Transverse colon (tissue), 4 donors: ENCODE data around the gene SLC13A4. TPM values are rescaled to one million over a fixed set of nuclear protein-coding genes. Genes with fewer than 3 reads are reported as not detected.
A peak's percentile ranks its signal among the peaks of the same experiment; 100 is the strongest.

Source experiments
- DNase-seq: peaks from one replicate; pipeline ENCODE4 v3.0.0-alpha.2; 2019
- H3K27ac ChIP-seq, 4 donors: fragments of 200-600 bp; sonication (generic); 2 replicates each; pipeline ENCODE4 v1.5.1; 2016 to 2018; ENCODE audit warnings: inconsistent platforms in 4 of 4
- H3K27me3 ChIP-seq: fragments of 200-600 bp; sonication (generic); 2 replicates; pipeline ENCODE4 v1.5.1; 2017; ENCODE audit warnings: inconsistent platforms
- H3K36me3 ChIP-seq, 4 donors: fragments of 200-600 bp; sonication (generic); 2 replicates each; pipeline ENCODE4 v1.5.1; 2017 to 2019; ENCODE audit warnings: inconsistent platforms in 4 of 4
- H3K4me1 ChIP-seq, 4 donors: fragments of 200-600 bp; sonication (generic); 2 replicates each; pipeline ENCODE4 v1.5.1; 2017 to 2020; ENCODE audit warnings: inconsistent platforms in 4 of 4
- H3K4me3 ChIP-seq, 4 donors: fragments of 200-600 bp; sonication (generic); 1 replicate in 1 of 4; 2 replicates in 3 of 4; pipeline versions ENCODE4 v1.5.1 to v1.6.1; 2017 to 2019; ENCODE audit warnings: inconsistent platforms in 4 of 4
- H3K9me3 ChIP-seq, 2 donors: fragments of 200-600 bp; sonication (generic); 2 replicates each; pipeline ENCODE4 v1.5.1; 2017 to 2019; ENCODE audit warnings: inconsistent platforms in 2 of 2
- CTCF ChIP-seq, 5 experiments: fragments of 200-600 bp in 3 of 5; fragments of 450-650 bp in 2 of 5; sonication (generic) in 3 of 5; IDR thresholded peaks; 1 replicate in 2 of 5; 2 replicates in 3 of 5; pipeline ENCODE4 v1.5.1; 2016 to 2017; ENCODE audit warnings: antibody characterized with exemption in 5 of 5, inconsistent platforms in 3 of 5, mild to moderate bottlenecking in 2 of 5, moderate library complexity in 1 of 5
- EP300 ChIP-seq: sonication (generic); formaldehyde crosslinking; IDR thresholded peaks from one replicate; pipeline ENCODE4 v1.6.1; 2017; ENCODE audit warnings: antibody characterized with exemption, low read depth
- POLR2A ChIP-seq: fragments of 450-650 bp; IDR thresholded peaks from one replicate; pipeline ENCODE4 v1.6.1; 2016; ENCODE audit warnings: antibody characterized with exemption, mild to moderate bottlenecking, moderate library complexity
- POLR2AphosphoS5 ChIP-seq, 3 donors: sonication (generic); formaldehyde crosslinking; IDR thresholded peaks; one replicate each; pipeline ENCODE4 v1.6.1; 2016; ENCODE audit warnings: antibody characterized with exemption in 3 of 3
- WGBS, 2 donors: methylation state at CpG; one replicate each; pipeline ENCODE4 v1.1.5; 2018; ENCODE audit warnings: low coverage in 1 of 2; 5-methylcytosine and 5-hydroxymethylcytosine counted together
- in situ Hi-C, 4 donors: fragments of 200-750 bp; cut with MboI; loops; one replicate each; pipeline versions ENCODE4 v1.15.0 to v1.15.1; 2017; ENCODE audit warnings: low sequenced_read_pairs in 3 of 4, low pct_ligation_motif_present in 1 of 4, low pct_unique_long_range_greater_than_20kb in 1 of 4
- intact Hi-C: fragments of 100-400 bp; cut with DNase I; formaldehyde crosslinking; loops from one replicate; pipeline ENCODE4 v1.15.1; 2023; ENCODE audit warnings: low total_unique reads
- total RNA-seq, 4 donors: library from RNA; depleted of rRNA; stranded (reverse); fragments of >200 nt; gene quantifications; one replicate each; pipeline ENCODE4 v1.1.0, GENCODE V29; 2016

SLC13A4 gene
- total RNA-seq, 4 donors from 2014 or later, result 3.0 to 15.3 TPM; not detected in 2

GRCh38 chr7:135756191-135756590 lies 28.2 kb upstream of the SLC13A4 start:
- Histone ChIP-seq H3K36me3 (no peaks in the 10 kb centered on the region), H3K4me1 (peaks cover 0 to 5% (median 2%) of the 10 kb centered on the region in 4 donors), H3K9me3 (no peaks in the 10 kb centered on the region), H3K27ac (no peak overlapping the region), H3K27me3 (no peaks in the 10 kb centered on the region), H3K4me3 (no peak overlapping the region)
- DNase-seq, result no peak
- 15 to 30% methylated on average over 4 to 5 of the region's 5 CpGs for WGBS, 2 donors
- no peak for TF ChIP-seq CTCF (IDR thresholded peaks at IDR 0.05)
- in situ Hi-C loops (no loop called here), intact Hi-C loops (no loop called here)

- H3K27ac ChIP-seq, result no peak overlapping the region
- in situ Hi-C loops, result no loop called here
Observed at GRCh38 chr7:135755351-135755753, 27.4 kb upstream of the SLC13A4 start.

GRCh38 chr7:135753616-135754413 lies 25.8 kb upstream of the SLC13A4 start:
- no peaks in the 10 kb centered on the region for H3K9me3 ChIP-seq
- H3K4me1 ChIP-seq, result peaks cover 0 to 4% (median under 1%) of the 10 kb centered on the region in 4 donors
- intact Hi-C loops, result no loop called here
- in situ Hi-C loops, result no loop called here
- no peaks in the 10 kb centered on the region for H3K27me3 ChIP-seq
- no peaks in the 10 kb centered on the region for H3K36me3 ChIP-seq
- 90 to 96% methylated on average over 7 to 8 of the region's 8 CpGs for WGBS, 2 donors
- TF ChIP-seq EP300 (no peak), POLR2A (no peak), POLR2AphosphoS5 (IDR thresholded peaks at IDR 0.05) (no peak), CTCF (IDR thresholded peaks at IDR 0.05) (no peak)
- no peak for DNase-seq
- no peak overlapping the region for H3K27ac ChIP-seq
- H3K4me3 ChIP-seq, result no peak overlapping the region

More at GRCh38 chr7:135755351-135755753, 27.4 kb upstream of the SLC13A4 start:
- TF ChIP-seq CTCF (IDR thresholded peaks at IDR 0.05), result no peak
- no peak for TF ChIP-seq EP300
- TF ChIP-seq POLR2A, result no peak
- no peak for TF ChIP-seq POLR2AphosphoS5 (IDR thresholded peaks at IDR 0.05)
- H3K4me1 ChIP-seq, result peaks cover 0 to 5% (median 2%) of the 10 kb centered on the region in 4 donors
- DNase-seq, result no peak
- intact Hi-C loops, result no loop called here
- 71 to 90% methylated on average over 1 to 11 of the region's 11 CpGs for WGBS, 2 donors
- no peaks in the 10 kb centered on the region for H3K36me3 ChIP-seq
- no peak overlapping the region for H3K4me3 ChIP-seq
- no peaks in the 10 kb centered on the region for H3K27me3 ChIP-seq
- no peaks in the 10 kb centered on the region for H3K9me3 ChIP-seq

GRCh38 chr7:135748770-135749169 lies 20.8 kb upstream of the SLC13A4 start, which contains the start of gene FAM180A:
Gene FAM180A, minus strand, starts transcription at chr7:135748813. Its CDS starts 233 bp downstream, at chr7:135748580.
- no peak within 1 kb of the TSS for H3K4me3 ChIP-seq
- H3K36me3 ChIP-seq, result no peaks in the 10 kb centered on the region
- TF ChIP-seq CTCF (IDR thresholded peaks at IDR 0.05), result no peak
- no peak for TF ChIP-seq POLR2A
- TF ChIP-seq POLR2AphosphoS5 (IDR thresholded peaks at IDR 0.05), result peak; percentile 39 to 49 (median 40)
- no peak for TF ChIP-seq EP300
- H3K4me1 ChIP-seq, result no peaks in the 10 kb centered on the region
- H3K27ac ChIP-seq, result peak within 1 kb of the TSS; percentile 43 to 78 (median 66)
- peak; percentile 31 for DNase-seq
- in situ Hi-C loops (no loop called here), intact Hi-C loops (no loop called here)
- H3K9me3 ChIP-seq, result no peaks in the 10 kb centered on the region
- H3K27me3 ChIP-seq, result no peaks in the 10 kb centered on the region
- 10 to 72% methylated on average over 2 to 11 of the region's 11 CpGs for WGBS, 2 donors
